WTC11 (cell line): ENCODE results near the gene RAB7A. TPM values are rescaled to one million over a fixed set of nuclear protein-coding genes. Genes with fewer than 3 reads are reported as not detected.
"Not testable (repeated sequence)": the region's sequence is repeated elsewhere in the genome, so short reads cannot be mapped to it uniquely, and the experiment has no call there.

Source experiments
- ATAC-seq: fragments of 200-7000 bp; cut with Tn5 transposase; 2 replicates; pipeline ENCODE4 v1.10.0; 2021; ENCODE audit warnings: mild to moderate bottlenecking, moderate library complexity
- CTCF ChIA-PET: fragments of 300-600 bp; sonication (Branson Sonifier 250); formaldehyde crosslinking; loops from one replicate; lab custom pipeline; 2021; ENCODE audit warnings: antibody characterized with exemption; lab: Charles Lee
- POLR2A ChIA-PET: fragments of 350-600 bp; sonication (Branson Sonifier 250); formaldehyde crosslinking; loops from one replicate; lab custom pipeline; 2021; ENCODE audit warnings: antibody characterized with exemption; lab: Charles Lee
- DNase-seq: peaks from one replicate; pipeline ENCODE4 v3.0.0; 2021; ENCODE audit warnings: low spot score
- H3K27ac Mint-ChIP-seq: 2 replicates; pipeline ENCODE4 v1.8.0; 2021; ENCODE audit warnings: mixed read lengths
- H3K27me3 Mint-ChIP-seq: 2 replicates; pipeline ENCODE4 v1.8.0; 2021; ENCODE audit warnings: low read depth, mild to moderate bottlenecking, moderate library complexity, mixed read lengths
- H3K36me3 Mint-ChIP-seq: 2 replicates; pipeline ENCODE4 v1.8.0; 2021; ENCODE audit warnings: mixed read lengths
- H3K4me1 Mint-ChIP-seq: 2 replicates; pipeline ENCODE4 v1.8.0; 2022; ENCODE audit warnings: mixed read lengths
- H3K4me3 Mint-ChIP-seq: 2 replicates; pipeline ENCODE4 v1.8.0; 2021; ENCODE audit warnings: mild to moderate bottlenecking, moderate library complexity, mixed read lengths
- H3K9me3 Mint-ChIP-seq: 2 replicates; pipeline ENCODE4 v1.8.0; 2021; ENCODE audit warnings: mixed read lengths
- AR ChIP-seq: fragments of 250-450 bp; sonication (Bioruptor Pico); IDR thresholded peaks from 2 replicates; pipeline ENCODE4 v1.9.0; 2021; ENCODE audit warnings: mild to moderate bottlenecking
- FOXK1 ChIP-seq: sonication (generic); formaldehyde crosslinking; IDR thresholded peaks from 2 replicates; pipeline ENCODE4 v1.8.0; 2022; ENCODE audit warnings: mild to moderate bottlenecking, moderate library complexity, missing genetic modification reagents
- FOXP4 ChIP-seq: sonication (generic); formaldehyde crosslinking; IDR thresholded peaks from 2 replicates; pipeline ENCODE4 v1.8.0; 2022; ENCODE audit warnings: mild to moderate bottlenecking, missing genetic modification reagents
- GTF2I ChIP-seq: fragments of 250-450 bp; sonication (Bioruptor Pico); conservative IDR thresholded peaks from 2 replicates; pipeline ENCODE4 v1.4.0; 2021; ENCODE audit warnings: mild to moderate bottlenecking
- RORB ChIP-seq: fragments of 250-450 bp; sonication (Bioruptor Pico); IDR thresholded peaks from 2 replicates; pipeline ENCODE4 v1.9.0; 2021; ENCODE audit warnings: mild to moderate bottlenecking
- USF2 ChIP-seq: sonication (generic); formaldehyde crosslinking; IDR thresholded peaks from 2 replicates; pipeline ENCODE4 v1.8.1; 2023; ENCODE audit warnings: mild to moderate bottlenecking, missing genetic modification reagents, moderate library complexity
- ZNF281 ChIP-seq: sonication (generic); formaldehyde crosslinking; IDR thresholded peaks from 2 replicates; pipeline ENCODE4 v1.8.0; 2023; ENCODE audit warnings: mild to moderate bottlenecking, missing genetic modification reagents
- ZNF416 ChIP-seq: fragments of 250-450 bp; sonication (Bioruptor Pico); IDR thresholded peaks from 2 replicates; pipeline ENCODE4 v1.9.0; 2021; ENCODE audit warnings: mild to moderate bottlenecking, inconsistent platforms
- ZNF425 ChIP-seq: fragments of 250-450 bp; sonication (Bioruptor Pico); conservative IDR thresholded peaks from 2 replicates; pipeline ENCODE4 v1.9.0; 2021; ENCODE audit warnings: mild to moderate bottlenecking
- total RNA-seq: library from RNA; stranded (reverse); gene quantifications from 3 replicates; pipeline ENCODE4 v1.2.3, GENCODE V29; 2021
- TF ChIP-seq, protein P1 (sequence below): sonication (generic); formaldehyde crosslinking; IDR thresholded peaks from 2 replicates; pipeline ENCODE4 v1.8.1; 2022; ENCODE audit warnings: mild to moderate bottlenecking, missing genetic modification reagents, moderate library complexity, borderline replicate concordance

RAB7A gene
- total RNA-seq, 1 experiment from 2014 or later: 184 TPM

DNA sequence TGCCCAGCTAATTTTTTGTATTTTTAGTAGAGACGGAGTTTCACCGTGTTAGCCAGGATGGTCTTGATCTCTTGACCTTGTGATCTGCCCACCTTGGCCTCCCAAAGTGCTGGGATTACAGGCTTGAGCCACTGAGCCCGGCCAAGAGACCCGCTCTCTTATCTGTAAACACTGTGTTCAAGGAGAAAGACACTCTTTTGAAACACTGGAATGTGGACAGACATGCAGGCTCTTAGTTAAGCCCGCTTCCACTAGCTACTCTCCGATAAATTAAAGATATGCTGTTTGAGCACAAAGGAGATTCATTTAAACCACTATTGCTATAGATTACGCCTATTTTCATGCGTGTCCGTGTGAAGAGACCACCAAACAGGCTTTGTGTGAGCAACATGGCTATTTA lies 103.1 kb downstream of the RAB7A start:
- H3K27ac Mint-ChIP-seq, POLR2A ChIA-PET, DNase-seq, H3K9me3 Mint-ChIP-seq, ATAC-seq, H3K4me3 Mint-ChIP-seq, H3K36me3 Mint-ChIP-seq, H3K27me3 Mint-ChIP-seq, H3K4me1 Mint-ChIP-seq: not testable (repeated sequence)
- CTCF ChIA-PET: interaction anchor here (0.7 kb wide), 1 partner anchor 35 kb away, joined by 6 read pairs; no protein-coding TSS in a partner anchor

DNA sequence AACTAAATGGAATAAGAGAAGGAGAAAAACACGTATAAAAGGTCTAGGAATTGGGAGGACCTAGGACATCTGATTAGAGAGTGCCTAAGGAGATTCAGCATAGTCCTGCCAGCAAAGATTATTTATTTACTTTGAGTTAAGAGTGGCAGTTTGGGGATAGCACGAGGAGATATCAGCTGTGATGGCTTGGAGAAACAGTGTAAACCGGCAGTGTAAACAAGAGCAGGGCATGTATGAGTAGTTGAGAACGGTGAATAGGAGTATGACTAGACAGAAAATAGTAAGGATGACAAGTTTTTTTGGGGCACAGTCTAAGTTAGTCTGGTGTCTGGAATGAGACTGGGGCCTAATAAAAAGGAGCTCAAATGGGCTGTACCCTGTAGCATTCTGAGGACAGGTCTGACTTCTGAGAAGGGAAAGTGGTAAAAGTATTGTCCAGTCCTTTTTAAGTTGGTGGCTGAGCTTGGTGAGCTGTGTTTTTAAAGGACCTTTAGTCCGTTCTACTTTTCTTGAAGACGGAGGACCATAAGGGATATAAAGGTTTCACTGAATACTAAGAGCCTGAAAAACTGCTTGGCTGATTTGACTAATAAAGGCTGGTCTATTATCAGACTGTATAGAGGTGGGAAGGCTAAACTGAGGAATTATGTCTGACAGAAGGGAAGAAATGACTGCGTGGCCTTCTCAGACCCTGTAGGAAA lies 104.1 kb downstream of the RAB7A start:
- H3K4me3 Mint-ChIP-seq, H3K9me3 Mint-ChIP-seq, DNase-seq, H3K27ac Mint-ChIP-seq, ATAC-seq, CTCF ChIA-PET, H3K27me3 Mint-ChIP-seq, H3K4me1 Mint-ChIP-seq, POLR2A ChIA-PET, H3K36me3 Mint-ChIP-seq: not testable (repeated sequence)

DNA sequence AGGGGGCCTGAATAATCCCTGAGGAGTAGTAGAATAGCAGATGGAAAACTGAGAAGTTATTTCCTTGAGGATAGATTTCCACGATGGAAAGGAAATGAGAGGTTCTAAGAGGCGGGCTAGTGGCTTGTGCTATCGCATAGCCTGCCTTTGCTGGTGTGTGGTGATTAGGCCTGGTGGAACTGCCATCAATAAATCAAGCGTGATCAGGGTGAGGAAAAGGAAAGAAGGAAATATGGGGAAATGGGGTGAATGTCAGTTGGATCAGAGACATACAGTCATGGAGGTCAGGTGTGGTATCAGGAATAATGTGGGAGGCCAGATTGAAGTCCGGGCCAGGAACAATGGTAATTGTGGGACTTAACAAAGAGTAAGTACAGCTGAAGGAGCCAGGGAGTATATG lies 104.8 kb downstream of the RAB7A start:
- H3K36me3 Mint-ChIP-seq, H3K4me1 Mint-ChIP-seq, H3K4me3 Mint-ChIP-seq, CTCF ChIA-PET, POLR2A ChIA-PET, H3K27ac Mint-ChIP-seq, ATAC-seq, H3K9me3 Mint-ChIP-seq, H3K27me3 Mint-ChIP-seq, DNase-seq: not testable (repeated sequence)

- H3K27me3 Mint-ChIP-seq, POLR2A ChIA-PET, H3K4me1 Mint-ChIP-seq, ATAC-seq, H3K36me3 Mint-ChIP-seq, H3K9me3 Mint-ChIP-seq, DNase-seq, H3K27ac Mint-ChIP-seq, H3K4me3 Mint-ChIP-seq: not testable (repeated sequence)
- CTCF ChIA-PET: interaction anchor here (0.8 kb wide), 1 partner anchor 38 kb away, joined by 3 read pairs; no protein-coding TSS in a partner anchor
These were observed 107.0 kb downstream of the RAB7A start for GRCh38 chr3:128832979-128833378.

GRCh38 chr3:128835096-128835495 lies 109.1 kb downstream of the RAB7A start:
- Mint-ChIP-seq H3K27me3 (peaks cover 4% of the 10 kb centered on the region), H3K4me1 (no peaks in the 10 kb centered on the region), H3K27ac (no peak overlapping the region), H3K4me3 (no peak overlapping the region), H3K36me3 (peaks cover 1% of the 10 kb centered on the region; the same call in 1 of the 2 replicates), H3K9me3 (peaks cover 3% of the 10 kb centered on the region)
- ATAC-seq: no peak
- POLR2A ChIA-PET: no interaction called here
- DNase-seq: no peak
- CTCF ChIA-PET: interaction anchor here (1.1 kb wide), 1 partner anchor 10 kb away, joined by 5 read pairs; no protein-coding TSS in a partner anchor
- TF ChIP-seq AR (CRISPR knock-in tag) (no peak), RORB (CRISPR knock-in tag) (no peak), ZNF425 (CRISPR knock-in tag) (no peak), USF2 (no peak), FOXK1 (CRISPR knock-in tag) (no peak), ZNF416 (CRISPR knock-in tag) (no peak), ZNF281 (no peak), GTF2I (CRISPR knock-in tag) (no peak), FOXP4 (CRISPR knock-in tag) (no peak)
- TF ChIP-seq, protein P1, sequence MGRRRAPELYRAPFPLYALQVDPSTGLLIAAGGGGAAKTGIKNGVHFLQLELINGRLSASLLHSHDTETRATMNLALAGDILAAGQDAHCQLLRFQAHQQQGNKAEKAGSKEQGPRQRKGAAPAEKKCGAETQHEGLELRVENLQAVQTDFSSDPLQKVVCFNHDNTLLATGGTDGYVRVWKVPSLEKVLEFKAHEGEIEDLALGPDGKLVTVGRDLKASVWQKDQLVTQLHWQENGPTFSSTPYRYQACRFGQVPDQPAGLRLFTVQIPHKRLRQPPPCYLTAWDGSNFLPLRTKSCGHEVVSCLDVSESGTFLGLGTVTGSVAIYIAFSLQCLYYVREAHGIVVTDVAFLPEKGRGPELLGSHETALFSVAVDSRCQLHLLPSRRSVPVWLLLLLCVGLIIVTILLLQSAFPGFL: no peak
